ENCODE data around the gene OTUD6A.

OTUD6A gene, protein sequence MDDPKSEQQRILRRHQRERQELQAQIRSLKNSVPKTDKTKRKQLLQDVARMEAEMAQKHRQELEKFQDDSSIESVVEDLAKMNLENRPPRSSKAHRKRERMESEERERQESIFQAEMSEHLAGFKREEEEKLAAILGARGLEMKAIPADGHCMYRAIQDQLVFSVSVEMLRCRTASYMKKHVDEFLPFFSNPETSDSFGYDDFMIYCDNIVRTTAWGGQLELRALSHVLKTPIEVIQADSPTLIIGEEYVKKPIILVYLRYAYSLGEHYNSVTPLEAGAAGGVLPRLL

DNA sequence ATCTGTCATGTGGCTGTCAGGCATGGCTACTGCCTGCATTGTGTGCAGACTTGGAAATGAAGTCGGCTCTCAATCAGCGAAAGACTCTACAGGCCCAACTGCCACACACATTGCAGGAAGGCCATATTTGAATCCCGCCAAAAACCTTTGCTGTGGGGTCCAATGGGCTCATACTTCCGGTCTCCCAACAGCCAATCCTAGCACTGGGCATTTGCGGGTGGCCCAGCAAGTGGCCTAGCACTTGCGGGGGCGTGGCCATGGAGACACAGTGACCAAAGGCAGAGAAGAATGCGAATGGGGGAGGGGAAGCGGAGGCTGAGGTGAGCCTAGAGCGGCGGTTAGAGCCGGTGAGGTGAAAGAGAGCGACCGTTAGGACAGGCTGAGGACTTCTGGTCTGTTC, at the start of gene OTUD6A:
Gene OTUD6A, plus strand, starts transcription at position 382 of the 400 bp plus-strand sequence. CDS start 68 bp downstream, outside the sequence.
- no peak for DNase-seq (ENCODE audit: low spot score)

DNA sequence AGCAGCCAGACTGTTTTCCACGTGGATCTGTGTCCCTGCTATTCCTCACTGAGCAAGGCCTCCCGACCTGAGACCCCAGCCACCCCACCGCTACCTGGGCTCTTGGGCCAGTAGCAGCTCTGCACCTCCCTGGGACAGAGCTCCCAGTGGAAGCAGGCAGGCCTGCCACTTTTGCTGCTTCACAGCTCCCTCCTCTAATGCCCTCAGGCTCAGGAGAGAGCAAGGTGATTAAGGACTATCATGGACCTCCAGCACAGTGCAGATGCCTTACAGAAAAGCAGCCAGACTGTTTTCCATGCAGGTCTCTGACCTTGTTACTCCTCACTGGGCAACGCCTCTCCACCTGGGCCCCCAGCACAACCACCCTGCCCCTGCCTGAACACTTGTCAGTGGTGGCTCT, 49.5 kb upstream of the OTUD6A start:
- no peak for DNase-seq (ENCODE audit: low spot score)

DNA sequence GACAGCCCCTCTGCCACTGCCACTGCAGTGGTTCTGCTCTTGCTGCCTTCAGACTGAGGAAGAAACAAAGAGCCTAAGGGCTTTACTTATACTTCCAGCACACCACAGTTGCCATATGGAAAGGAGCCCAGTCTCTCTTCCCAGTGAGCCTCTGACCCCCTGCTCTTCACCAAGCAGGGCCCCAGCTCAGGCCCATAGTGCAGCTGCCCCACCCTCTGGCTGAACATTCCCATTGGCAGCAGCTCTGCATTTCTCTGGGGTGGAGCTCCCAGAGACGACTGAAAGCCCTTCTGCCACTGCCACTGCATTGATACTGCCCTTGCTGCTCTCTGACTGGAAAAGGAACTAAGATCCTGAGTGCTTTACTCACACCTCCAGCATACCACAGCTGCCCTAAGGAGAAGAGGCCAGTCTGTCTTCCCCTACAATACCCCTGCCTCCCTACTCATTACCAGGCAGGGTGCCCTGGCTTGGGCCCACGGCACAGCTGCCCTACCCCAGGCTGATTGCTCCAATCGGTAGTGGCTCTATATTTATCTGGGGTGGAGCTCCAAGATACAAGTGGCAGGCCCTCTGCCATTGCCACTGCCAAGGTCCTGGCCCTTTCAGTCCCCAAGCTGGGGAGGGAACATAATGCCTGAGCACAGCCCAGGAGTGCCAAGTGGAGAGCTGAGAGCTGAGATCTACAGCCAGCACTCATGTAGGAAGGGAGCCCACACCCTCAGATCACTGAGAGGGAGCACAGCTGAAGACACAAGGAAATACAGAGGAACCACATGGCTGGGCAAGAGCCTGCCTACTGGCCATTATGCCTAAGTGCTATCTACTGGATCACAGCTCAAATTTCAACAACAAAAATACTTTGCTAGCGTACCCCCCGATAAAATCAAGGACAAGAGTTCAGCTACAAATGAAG, 48.5 kb upstream of the OTUD6A start:
- DNase-seq (ENCODE audit: low spot score) = no peak

DNA sequence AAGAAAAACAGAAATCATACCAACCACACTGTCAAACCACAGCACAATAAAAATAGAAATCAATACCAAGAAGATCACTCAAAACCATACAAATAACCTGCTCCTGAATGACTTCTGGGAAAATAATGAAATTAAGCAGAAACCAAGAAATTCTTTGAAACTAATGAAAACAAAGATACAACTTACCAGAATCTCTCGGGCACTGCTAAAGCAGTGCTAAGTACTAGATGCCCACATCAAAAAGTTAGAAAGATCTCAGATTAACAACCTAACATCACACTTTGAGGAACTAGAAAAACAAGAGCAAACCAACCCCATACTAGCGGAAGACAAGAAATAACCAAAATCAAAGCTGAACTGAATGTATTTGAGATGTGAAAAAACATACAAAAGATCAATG, 45.7 kb upstream of the OTUD6A start:
- DNase-seq (ENCODE audit: low spot score) = no peak

DNA sequence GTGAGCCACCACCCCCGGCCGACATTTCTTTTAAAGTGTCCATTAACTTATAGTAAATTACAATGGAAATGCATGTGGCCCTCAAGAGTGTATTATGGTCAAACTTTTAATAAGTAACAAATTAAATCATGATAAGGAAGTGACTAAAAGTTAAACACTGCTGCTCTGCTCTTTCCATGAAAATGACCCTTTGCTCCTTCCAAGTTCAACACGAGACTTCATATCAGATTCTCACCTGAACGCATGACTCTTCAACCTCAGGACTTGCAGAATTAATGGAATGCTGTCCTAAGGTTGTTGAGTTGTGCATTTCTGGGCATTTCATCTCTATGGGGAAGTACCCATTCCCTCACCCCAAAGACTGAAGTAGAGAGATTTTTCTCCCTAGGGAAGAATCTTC, 39.6 kb upstream of the OTUD6A start:
- no peak for DNase-seq (ENCODE audit: low spot score)

DNA sequence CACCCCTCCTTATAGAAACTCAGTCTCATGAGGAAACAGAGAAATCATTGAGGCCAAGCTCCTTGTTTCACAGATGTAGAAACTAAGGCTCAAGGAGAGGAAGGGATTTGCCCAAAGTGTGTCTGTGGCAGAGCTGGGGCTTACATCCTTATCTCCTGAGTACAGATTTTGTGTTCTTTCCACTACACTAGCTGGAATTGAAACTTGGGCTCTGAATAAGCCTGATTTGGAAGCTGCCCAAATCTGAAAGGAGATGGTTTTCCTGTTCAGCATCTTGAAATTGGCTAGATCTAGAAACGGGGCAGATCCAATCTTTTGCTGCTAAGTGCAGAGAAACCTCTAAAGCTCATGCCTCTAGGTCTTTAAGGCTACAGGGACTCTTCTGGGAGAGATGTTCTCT, 36.8 kb upstream of the OTUD6A start:
- no peak for DNase-seq (ENCODE audit: low spot score)

DNA sequence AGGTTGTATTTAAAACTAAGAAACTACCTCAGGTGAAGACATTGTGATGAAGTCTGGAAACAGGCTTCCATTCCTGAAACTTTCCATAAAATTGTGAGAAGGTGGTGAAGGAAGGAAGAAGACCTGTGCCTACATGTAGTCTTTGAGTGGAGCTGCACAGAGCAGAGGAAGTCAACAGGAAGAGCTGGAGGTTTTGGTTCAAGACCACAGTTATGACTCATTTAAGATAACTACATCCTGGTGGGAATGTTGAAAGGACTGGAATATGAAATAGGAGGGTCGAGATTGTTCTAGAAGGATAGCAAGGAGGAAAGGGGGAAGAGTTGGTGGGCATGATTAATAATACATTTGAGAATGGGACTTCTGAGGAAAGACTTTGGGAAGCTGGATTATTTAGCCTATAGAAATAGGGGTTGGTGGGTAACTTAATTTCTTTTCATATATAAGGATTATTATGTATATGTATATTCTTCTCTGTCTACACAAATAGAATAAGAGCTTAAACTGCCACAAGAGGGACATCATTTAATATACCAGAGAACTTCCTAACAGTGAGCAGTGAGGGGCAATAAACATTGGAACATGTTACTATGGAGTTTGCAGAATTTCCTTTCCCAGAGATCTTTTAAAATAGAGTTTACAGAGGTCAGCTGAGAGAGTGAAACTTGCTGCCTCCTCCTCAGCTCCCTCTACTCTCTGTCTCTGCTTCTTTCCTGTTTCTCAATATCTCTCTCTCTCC, 36.0 kb upstream of the OTUD6A start:
- DNase-seq (ENCODE audit: low spot score) = no peak

DNA sequence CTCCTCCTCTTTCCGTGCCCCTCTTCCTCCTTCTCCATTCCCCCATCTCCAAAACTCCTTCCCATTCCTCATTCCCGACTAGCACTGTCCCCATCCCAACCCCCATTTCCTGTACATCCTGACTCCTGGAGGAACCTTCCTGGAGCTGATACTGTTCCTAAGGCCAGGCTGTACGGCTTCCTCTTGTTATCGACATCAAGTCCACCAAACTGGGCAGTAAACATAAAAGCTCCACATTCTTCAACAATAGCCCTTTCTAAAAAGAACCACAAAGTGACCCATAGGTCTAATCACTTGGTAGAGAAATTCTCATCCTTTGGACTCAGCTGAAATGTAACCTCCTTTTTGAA, 35.4 kb upstream of the OTUD6A start:
- DNase-seq (ENCODE audit: low spot score) = no peak

DNA sequence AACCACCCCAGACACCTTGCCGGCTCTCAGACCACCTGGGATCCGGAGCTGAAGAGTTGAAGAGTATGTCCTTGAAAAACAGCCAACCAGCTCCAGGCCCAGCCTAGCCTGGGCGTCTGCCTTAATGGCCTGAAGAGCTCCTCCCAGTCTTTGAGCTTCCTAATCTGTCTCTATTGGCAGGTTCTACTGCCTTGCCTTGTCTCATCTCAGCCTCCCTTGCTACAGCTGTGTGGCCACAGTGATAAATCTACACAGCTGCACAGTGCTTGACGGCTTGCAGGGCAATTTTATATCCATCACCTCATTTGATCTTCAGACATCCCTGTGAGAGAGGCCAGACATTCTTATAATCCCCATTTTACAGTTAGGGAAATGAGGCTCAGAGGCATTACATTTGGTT, 32.4 kb upstream of the OTUD6A start:
- no peak for DNase-seq (ENCODE audit: low spot score)

DNA sequence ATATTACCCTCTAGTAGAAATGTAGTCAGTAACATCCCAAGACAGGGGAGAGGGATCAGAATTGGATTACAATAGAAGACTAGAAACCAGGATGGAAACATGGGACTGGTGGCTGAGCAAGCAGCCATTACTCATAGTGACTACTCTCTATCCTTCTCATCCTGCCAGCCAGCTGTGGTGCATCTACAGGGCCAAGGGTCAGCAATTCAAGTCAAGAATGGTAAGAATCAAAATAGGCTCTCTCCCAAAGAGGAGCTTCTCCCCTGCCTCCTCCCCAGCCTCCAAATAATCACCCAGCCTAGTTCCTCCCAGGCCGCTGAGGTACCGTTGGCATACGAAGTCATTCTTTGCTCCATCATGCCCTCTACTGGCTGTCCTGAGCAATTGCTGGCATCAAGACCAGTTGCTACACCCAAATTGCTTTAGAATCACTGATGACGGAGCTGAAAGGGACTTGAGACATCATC, 31.9 kb upstream of the OTUD6A start:
- peak; percentile 45 for DNase-seq (ENCODE audit: low spot score)

DNA sequence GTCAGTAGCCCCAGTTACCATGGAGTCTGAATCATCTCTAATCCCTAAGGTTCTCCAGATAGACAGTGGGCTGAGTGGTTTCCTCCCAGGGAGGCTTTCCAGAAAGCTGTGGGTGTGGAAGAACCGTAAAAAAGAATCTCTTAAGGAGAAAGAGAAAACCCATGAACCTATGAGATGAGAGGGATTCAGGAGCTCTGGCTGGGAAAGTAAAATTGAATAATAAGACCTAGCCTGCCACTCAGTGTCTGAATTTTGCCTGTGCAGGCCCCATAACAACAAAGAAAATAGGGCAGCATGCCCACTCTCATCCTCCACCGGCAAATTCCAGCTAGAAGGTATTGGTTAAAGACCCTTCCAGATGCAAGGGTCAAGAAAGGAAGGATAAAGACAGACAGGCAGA, 29.5 kb upstream of the OTUD6A start:
- DNase-seq (ENCODE audit: low spot score) = no peak

DNA sequence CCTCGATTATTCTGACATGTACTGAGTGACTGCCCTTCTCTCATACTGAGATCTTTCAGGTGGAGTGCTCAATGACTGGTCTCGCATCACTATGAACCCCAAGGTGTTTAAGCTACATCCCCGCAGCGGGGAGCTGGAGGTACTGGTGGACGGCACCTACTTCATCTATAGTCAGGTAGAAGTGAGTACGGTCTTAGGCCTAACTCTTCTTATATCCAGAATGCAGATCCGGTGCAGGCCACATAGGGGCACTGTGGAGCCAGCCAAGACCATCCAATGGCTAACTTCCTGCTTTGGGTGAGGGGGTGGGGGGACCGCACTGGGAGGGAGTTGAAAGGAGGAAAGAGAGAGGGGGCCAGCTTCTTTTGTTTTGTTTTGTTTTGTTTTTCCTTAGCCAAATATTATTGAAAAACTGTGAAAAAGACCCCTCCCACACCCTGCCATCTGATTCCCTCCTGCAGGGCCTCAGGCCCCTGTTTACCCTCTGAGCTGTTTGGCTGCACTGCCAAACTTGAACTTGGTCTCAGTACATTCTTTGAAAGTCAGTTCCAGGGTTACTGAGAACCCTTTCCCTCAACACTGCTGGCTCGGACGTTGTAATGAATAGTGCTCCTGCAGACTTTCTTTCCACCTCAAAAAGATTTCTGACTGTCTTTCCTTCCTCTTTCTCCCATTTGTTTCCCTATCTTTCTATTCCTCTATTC, 28.8 kb upstream of the OTUD6A start:
- DNase-seq (ENCODE audit: low spot score) = no peak

DNA sequence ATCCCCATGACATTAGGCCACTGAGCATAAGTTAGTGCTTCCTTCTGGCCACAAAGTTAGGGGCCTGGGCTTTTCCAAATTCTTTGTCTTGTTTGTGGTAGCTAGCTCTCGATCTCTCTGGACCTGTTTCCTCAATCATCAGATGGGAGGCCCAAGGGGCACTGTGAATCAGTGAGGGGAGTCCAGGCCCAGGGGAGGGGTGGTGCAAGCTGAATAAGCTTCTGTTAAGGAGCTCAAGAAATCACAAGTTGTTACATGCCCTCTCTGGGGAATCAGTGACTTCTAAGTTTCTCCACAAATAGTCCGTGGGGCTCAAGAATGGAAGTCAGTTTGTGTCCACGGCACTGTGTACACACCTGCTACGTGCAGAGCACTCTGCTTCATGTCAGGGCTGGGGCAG, 27.6 kb upstream of the OTUD6A start:
- no peak for DNase-seq (ENCODE audit: low spot score)

DNA sequence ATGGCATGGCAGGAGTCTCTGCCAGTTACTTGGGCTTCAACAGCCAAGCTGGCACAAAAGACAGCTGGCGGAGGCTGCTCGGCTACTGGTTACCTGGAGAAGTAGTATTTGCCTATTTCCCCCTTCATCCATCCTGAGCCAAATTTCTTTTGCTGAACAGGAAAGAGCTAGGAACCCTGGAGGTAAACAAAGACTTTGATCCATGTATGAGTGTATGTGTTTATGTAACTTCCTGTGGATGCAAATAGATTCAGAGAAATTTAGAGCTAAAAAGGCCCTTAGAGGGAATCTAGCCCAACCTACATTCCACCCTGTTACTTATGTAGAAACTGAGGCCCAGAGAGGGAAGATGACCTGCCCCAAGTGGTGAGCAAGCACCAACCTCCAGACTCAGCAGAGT, 23.7 kb upstream of the OTUD6A start:
- no peak for DNase-seq (ENCODE audit: low spot score)

DNA sequence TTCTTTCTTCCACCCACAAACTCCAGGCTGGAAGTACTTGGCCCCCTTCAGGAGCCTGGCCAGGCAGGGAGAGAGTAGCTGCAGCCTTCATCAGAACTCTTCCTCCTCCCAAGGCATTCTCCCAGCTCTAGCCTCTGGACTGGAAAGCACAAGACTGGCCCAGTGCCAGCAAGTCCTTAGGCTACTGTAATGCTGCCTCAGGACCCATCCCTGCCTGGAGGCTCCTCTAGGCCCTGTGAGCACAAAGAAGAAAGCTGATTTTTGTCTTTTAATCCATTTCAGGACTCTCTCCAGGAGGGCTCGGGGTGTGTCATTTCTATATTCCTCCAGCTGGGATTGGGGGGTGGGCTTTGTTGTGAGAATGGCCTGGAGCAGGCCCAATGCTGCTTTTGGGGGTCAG, 23.3 kb upstream of the OTUD6A start:
- no peak for DNase-seq (ENCODE audit: low spot score)

DNA sequence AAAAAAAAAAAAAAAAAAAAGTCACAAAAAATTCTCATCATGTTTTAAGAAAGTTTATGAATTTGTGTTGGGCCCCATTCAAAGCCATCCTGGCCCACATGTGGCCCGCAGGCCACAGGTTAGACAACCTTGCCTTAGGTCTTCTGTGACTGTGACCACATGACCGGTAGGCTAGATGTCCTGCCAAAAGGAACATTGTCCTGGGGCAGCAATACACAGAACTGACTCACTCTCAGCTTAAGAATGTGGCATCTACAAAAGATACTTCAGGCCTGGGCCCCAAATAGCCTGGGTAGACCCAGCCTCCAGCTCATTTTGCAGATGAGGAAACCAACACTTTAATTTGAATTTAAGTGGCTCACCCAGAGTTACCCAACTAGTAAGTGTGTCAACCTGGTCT, 22.5 kb upstream of the OTUD6A start:
- no peak for DNase-seq (ENCODE audit: low spot score)

DNA sequence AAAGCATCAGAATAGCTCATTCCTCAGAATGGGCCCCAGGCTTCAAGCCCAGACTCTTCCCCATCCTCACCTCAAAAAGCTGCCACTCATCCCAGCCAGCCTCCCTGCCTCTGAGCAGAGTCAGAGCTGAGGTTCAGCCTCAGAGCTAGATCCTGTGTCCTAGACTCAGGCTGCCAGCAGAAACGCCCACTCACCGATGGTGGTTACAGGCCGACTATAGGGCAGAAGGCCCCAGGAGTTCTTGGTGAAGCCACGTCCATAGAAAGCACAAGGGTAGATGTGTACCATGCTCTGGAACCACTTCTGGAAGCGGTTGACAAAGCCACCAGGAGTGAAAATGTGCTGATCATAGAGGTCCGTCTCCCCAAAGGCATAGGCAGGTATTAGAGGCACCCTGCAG, 20.3 kb upstream of the OTUD6A start:
- no peak for DNase-seq (ENCODE audit: low spot score)

DNA sequence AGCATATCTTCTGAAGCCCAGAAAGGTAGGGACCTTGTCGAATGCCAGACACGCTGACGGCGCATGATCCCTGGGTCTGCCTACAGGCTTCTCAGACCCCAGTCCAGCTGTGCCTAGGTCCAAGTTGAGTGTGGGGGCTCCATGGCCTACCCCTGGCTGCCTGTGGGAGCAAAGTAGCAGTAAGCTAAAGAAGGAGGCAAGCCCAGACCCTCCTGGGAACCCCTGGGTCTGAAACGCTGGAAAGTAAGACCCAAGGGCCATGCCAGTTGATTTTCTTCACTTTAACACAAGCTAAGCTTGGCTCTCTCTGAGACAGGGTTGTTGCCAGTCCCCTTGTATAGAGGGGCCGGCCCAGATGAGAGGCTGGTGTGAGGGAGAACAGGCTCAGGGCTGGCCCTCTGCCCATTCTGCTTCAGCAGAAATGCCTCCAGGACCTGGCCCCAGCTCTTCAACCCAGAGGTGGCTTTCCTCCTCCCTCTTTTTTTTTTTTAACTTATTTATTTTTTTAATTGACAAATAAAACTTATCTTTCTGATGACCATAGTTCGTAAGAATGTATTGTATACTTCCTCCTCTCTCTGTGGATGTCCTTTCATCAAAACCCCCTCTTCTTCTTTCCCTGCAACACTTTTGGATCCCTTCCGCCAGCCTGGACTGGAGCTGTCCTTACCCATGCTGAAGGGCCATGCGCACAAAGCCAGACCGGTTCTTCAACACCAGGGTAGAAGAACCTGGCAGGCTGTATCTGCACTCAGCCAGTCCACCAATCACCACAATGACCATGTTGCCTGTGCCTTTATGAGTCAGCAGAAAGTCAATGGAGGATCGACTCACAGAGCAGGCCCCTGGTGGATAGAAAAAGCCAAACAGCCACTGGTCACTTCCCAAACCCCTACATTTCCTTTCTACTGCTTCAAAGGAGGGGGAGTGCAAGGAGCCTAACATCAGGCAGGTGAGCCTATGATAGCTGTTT, 19.6 kb upstream of the OTUD6A start:
- no peak for DNase-seq (ENCODE audit: low spot score)

DNA sequence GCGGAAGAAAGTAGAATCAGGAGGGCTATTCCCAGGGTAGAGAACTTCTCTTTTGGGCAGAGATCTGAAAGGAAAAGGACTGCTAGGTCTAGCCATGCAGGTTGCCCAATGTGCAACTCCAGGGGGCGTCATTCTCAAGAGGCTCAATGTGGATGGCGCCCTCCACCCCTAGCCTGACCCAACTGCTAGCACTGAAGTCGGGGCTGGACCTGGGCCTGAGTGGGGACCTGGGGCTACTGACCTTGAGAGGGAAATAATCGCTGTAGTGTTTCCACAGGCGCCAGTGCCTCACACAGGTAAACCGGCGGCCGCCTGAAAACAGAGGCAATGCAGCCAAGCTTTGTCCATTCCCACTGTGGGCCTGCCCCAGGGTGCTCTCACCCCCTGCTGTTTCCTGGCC, 18.6 kb upstream of the OTUD6A start:
- no peak for DNase-seq (ENCODE audit: low spot score)

DNA sequence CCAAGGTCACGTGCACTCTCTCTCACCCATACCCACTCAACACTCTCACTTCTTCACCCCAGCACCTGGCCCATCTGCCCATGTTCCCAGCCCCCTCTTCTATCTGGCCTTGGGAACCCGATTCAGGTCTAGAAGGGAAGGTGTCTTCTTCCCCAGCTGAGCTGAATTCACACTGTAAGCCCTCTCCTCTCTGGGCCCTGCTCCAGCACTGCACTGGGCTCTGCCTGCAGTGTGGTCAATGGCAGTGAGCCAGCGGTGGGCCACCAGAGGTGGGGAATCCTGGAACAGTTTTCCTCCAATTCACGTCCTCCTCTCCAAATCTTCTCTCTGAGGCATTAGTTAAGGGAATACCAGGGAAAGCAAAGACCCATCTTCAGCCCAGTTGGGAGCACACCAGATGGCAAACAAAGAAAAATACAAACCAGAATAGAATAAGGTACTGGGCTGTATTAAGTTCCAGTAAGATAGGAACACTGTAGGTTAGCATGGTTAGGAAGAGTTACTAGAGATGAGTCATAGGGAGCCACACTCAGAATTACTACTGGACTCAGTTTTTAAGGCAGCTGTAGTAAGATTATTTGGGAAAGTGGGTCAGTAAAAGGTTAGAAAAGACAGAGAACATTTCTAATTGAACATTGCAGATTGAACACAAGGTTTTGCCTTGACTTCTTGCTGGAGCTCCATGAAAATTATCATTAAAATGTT, 17.6 kb upstream of the OTUD6A start:
- no peak for DNase-seq (ENCODE audit: low spot score)
